ENCODE data around the gene WDR45.

Gene WDR45

GRCh38 chrX:49053223-49054072 lies 26.2 kb downstream of the WDR45 start:
- ATAC-seq (ENCODE audit: low read depth) (peak; percentile 74), DNase-seq (ENCODE audit: low spot score) (no peak)
- H3K9me3 ChIP-seq (ENCODE audit: severe bottlenecking) = no peaks in the 10 kb centered on the region
- H3K27ac ChIP-seq (ENCODE audit: poor library complexity, severe bottlenecking) = peak overlapping the region; percentile 61
- no peak for TF ChIP-seq CTCF (IDR thresholded peaks at IDR 0.05; ENCODE audit: poor library complexity, severe bottlenecking)
- H3K4me1 ChIP-seq (ENCODE audit: insufficient read depth, poor library complexity, severe bottlenecking) = no peaks in the 10 kb centered on the region
- no peaks in the 10 kb centered on the region for H3K27me3 ChIP-seq (ENCODE audit: insufficient read depth, poor library complexity, severe bottlenecking)
- peak overlapping the region; percentile 48 for H3K4me3 ChIP-seq (ENCODE audit: severe bottlenecking)
- no peaks in the 10 kb centered on the region for H3K36me3 ChIP-seq (ENCODE audit: low read depth)

- ATAC-seq (ENCODE audit: low read depth) (no peak), DNase-seq (ENCODE audit: low spot score) (no peak)
- Histone ChIP-seq H3K4me1 (ENCODE audit: insufficient read depth, poor library complexity, severe bottlenecking) (peaks cover 10% of the 10 kb centered on the region), H3K36me3 (ENCODE audit: low read depth) (peaks cover 13% of the 10 kb centered on the region), H3K27ac (ENCODE audit: poor library complexity, severe bottlenecking) (no peak overlapping the region), H3K4me3 (ENCODE audit: severe bottlenecking) (peak overlapping the region; percentile 23), H3K27me3 (ENCODE audit: insufficient read depth, poor library complexity, severe bottlenecking) (no peaks in the 10 kb centered on the region), H3K9me3 (ENCODE audit: severe bottlenecking) (no peaks in the 10 kb centered on the region)
- TF ChIP-seq CTCF (IDR thresholded peaks at IDR 0.05; ENCODE audit: poor library complexity, severe bottlenecking) = peak; percentile 49
Measured at GRCh38 chrX:49043987-49044281, 35.8 kb downstream of the WDR45 start.

GRCh38 chrX:49043220-49043986 lies 36.3 kb downstream of the WDR45 start, which contains the start of gene TFE3:
Gene TFE3 (minus strand): TSS chrX:49043357. CDS start chrX:49043226, 131 bp downstream.
- Histone ChIP-seq H3K9me3 (ENCODE audit: severe bottlenecking) (no peaks in the 10 kb centered on the region), H3K4me1 (ENCODE audit: insufficient read depth, poor library complexity, severe bottlenecking) (peaks cover 10% of the 10 kb centered on the region), H3K27ac (ENCODE audit: poor library complexity, severe bottlenecking) (peak within 1 kb of the TSS; percentile 90), H3K36me3 (ENCODE audit: low read depth) (peaks cover 18% of the 10 kb centered on the region), H3K27me3 (ENCODE audit: insufficient read depth, poor library complexity, severe bottlenecking) (no peaks in the 10 kb centered on the region), H3K4me3 (ENCODE audit: severe bottlenecking) (peak within 1 kb of the TSS; percentile 70)
- peak; percentile 82 for ATAC-seq (ENCODE audit: low read depth)
- DNase-seq (ENCODE audit: low spot score) = peak; percentile 97
- TF ChIP-seq CTCF (IDR thresholded peaks at IDR 0.05; ENCODE audit: poor library complexity, severe bottlenecking) = peak; percentile 74

- ATAC-seq (ENCODE audit: low read depth) (no peak; the same call in 2 of the 3 replicates), DNase-seq (ENCODE audit: low spot score) (no peak)
- Histone ChIP-seq H3K4me1 (ENCODE audit: insufficient read depth, poor library complexity, severe bottlenecking) (peaks cover 10% of the 10 kb centered on the region), H3K27ac (ENCODE audit: poor library complexity, severe bottlenecking) (peak overlapping the region; percentile 90), H3K36me3 (ENCODE audit: low read depth) (peaks cover 25% of the 10 kb centered on the region), H3K27me3 (ENCODE audit: insufficient read depth, poor library complexity, severe bottlenecking) (no peaks in the 10 kb centered on the region), H3K4me3 (ENCODE audit: severe bottlenecking) (peak overlapping the region; percentile 70), H3K9me3 (ENCODE audit: severe bottlenecking) (no peaks in the 10 kb centered on the region)
- no peak for TF ChIP-seq CTCF (IDR thresholded peaks at IDR 0.05; ENCODE audit: poor library complexity, severe bottlenecking)
Measured at GRCh38 chrX:49042581-49043219, 37.0 kb downstream of the WDR45 start.

All from RWPE2 (cell line).